ENCODE measurements around the gene GET4. TPM values are rescaled to one million over a fixed set of nuclear protein-coding genes. Genes with fewer than 3 reads are reported as not detected.

The GET4 gene
- total and polyA plus RNA-seq, 2 of the 8 experiments (the other 6 are each of a cell fraction or from before 2014, with no cell fraction given) = 56.7 to 74.1 TPM

DNA sequence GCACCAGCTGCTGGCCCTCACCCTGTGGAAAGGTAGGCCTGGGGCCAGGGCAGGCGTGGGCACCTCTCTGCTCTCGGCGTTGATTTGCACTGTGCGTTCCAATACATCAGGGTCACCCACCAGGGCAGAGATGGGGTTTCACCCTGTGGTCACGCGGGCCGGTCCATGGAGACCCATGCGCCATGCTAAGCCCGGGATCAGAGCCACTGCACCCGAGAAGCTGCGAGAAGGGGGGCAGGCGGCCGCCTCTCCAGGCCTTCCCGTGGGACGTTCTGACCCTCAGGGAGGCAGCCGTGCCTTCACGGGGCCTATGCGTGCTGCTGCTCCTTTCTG lies 11.1 kb downstream of the GET4 start (continued):
- TF ChIP-seq, protein P1, sequence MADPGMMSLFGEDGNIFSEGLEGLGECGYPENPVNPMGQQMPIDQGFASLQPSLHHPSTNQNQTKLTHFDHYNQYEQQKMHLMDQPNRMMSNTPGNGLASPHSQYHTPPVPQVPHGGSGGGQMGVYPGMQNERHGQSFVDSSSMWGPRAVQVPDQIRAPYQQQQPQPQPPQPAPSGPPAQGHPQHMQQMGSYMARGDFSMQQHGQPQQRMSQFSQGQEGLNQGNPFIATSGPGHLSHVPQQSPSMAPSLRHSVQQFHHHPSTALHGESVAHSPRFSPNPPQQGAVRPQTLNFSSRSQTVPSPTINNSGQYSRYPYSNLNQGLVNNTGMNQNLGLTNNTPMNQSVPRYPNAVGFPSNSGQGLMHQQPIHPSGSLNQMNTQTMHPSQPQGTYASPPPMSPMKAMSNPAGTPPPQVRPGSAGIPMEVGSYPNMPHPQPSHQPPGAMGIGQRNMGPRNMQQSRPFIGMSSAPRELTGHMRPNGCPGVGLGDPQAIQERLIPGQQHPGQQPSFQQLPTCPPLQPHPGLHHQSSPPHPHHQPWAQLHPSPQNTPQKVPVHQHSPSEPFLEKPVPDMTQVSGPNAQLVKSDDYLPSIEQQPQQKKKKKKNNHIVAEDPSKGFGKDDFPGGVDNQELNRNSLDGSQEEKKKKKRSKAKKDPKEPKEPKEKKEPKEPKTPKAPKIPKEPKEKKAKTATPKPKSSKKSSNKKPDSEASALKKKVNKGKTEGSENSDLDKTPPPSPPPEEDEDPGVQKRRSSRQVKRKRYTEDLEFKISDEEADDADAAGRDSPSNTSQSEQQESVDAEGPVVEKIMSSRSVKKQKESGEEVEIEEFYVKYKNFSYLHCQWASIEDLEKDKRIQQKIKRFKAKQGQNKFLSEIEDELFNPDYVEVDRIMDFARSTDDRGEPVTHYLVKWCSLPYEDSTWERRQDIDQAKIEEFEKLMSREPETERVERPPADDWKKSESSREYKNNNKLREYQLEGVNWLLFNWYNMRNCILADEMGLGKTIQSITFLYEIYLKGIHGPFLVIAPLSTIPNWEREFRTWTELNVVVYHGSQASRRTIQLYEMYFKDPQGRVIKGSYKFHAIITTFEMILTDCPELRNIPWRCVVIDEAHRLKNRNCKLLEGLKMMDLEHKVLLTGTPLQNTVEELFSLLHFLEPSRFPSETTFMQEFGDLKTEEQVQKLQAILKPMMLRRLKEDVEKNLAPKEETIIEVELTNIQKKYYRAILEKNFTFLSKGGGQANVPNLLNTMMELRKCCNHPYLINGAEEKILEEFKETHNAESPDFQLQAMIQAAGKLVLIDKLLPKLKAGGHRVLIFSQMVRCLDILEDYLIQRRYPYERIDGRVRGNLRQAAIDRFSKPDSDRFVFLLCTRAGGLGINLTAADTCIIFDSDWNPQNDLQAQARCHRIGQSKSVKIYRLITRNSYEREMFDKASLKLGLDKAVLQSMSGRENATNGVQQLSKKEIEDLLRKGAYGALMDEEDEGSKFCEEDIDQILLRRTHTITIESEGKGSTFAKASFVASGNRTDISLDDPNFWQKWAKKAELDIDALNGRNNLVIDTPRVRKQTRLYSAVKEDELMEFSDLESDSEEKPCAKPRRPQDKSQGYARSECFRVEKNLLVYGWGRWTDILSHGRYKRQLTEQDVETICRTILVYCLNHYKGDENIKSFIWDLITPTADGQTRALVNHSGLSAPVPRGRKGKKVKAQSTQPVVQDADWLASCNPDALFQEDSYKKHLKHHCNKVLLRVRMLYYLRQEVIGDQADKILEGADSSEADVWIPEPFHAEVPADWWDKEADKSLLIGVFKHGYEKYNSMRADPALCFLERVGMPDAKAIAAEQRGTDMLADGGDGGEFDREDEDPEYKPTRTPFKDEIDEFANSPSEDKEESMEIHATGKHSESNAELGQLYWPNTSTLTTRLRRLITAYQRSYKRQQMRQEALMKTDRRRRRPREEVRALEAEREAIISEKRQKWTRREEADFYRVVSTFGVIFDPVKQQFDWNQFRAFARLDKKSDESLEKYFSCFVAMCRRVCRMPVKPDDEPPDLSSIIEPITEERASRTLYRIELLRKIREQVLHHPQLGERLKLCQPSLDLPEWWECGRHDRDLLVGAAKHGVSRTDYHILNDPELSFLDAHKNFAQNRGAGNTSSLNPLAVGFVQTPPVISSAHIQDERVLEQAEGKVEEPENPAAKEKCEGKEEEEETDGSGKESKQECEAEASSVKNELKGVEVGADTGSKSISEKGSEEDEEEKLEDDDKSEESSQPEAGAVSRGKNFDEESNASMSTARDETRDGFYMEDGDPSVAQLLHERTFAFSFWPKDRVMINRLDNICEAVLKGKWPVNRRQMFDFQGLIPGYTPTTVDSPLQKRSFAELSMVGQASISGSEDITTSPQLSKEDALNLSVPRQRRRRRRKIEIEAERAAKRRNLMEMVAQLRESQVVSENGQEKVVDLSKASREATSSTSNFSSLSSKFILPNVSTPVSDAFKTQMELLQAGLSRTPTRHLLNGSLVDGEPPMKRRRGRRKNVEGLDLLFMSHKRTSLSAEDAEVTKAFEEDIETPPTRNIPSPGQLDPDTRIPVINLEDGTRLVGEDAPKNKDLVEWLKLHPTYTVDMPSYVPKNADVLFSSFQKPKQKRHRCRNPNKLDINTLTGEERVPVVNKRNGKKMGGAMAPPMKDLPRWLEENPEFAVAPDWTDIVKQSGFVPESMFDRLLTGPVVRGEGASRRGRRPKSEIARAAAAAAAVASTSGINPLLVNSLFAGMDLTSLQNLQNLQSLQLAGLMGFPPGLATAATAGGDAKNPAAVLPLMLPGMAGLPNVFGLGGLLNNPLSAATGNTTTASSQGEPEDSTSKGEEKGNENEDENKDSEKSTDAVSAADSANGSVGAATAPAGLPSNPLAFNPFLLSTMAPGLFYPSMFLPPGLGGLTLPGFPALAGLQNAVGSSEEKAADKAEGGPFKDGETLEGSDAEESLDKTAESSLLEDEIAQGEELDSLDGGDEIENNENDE (IDR thresholded peaks at IDR 0.05; ENCODE audit: insufficient replicate concordance, low read length) = no peak
- TF ChIP-seq CBX5 (IDR thresholded peaks at IDR 0.05; ENCODE audit: low read depth, low read length) (no peak), CTBP2 (IDR thresholded peaks at IDR 0.05; ENCODE audit: borderline replicate concordance, insufficient read depth, insufficient read length, low read length) (no peak), TCF12 (IDR thresholded peaks at IDR 0.05; ENCODE audit: low read depth, low read length) (no peak), YY1 (IDR thresholded peaks at IDR 0.05; ENCODE audit: low read depth, low read length) (no peak)

Data from H1 (cell line).